Mesenchymal stem cell (in vitro differentiated cells and primary cell): ENCODE results near the gene SLC10A3.

Experiments used
- DNase-seq: peaks from one replicate; pipeline ENCODE4 v3.0.0-alpha.2; 2013
- H2AFZ ChIP-seq: one replicate; pipeline ENCODE4 v1.6.1; 2013; ENCODE audit warnings: low read depth, mild to moderate bottlenecking, control low read depth, inconsistent platforms, low read length, moderate library complexity
- H2AK5ac ChIP-seq: 2 replicates; pipeline ENCODE4 v1.6.1; 2013; ENCODE audit warnings: low read length, moderate library complexity, mild to moderate bottlenecking, inconsistent platforms; ENCODE audit not compliant: severe bottlenecking
- H2BK120ac ChIP-seq: one replicate; pipeline ENCODE4 v1.6.1; 2013; ENCODE audit warnings: low read depth, mild to moderate bottlenecking, inconsistent platforms, low read length, moderate library complexity
- H2BK12ac ChIP-seq, 2 experiments: one replicate each; pipeline ENCODE4 v1.6.1; 2013; ENCODE audit warnings: inconsistent platforms in 2 of 2, low read length in 2 of 2, mild to moderate bottlenecking in 2 of 2, moderate library complexity in 2 of 2, control low read depth in 1 of 2
- H2BK15ac ChIP-seq: one replicate; pipeline ENCODE4 v1.6.1; 2013; ENCODE audit warnings: mild to moderate bottlenecking, low read depth, inconsistent platforms; ENCODE audit not compliant: poor library complexity, severe bottlenecking
- H2BK5ac ChIP-seq: 2 replicates; pipeline ENCODE4 v1.6.1; 2013; ENCODE audit warnings: low read depth, mild to moderate bottlenecking, low read length, control low read depth, inconsistent platforms; ENCODE audit not compliant: poor library complexity, severe bottlenecking
- H3K14ac ChIP-seq, 2 experiments: one replicate each; pipeline ENCODE4 v1.6.1; 2013; ENCODE audit warnings: inconsistent platforms in 2 of 2, low read length in 2 of 2, control low read depth in 1 of 2, mild to moderate bottlenecking in 1 of 2, moderate library complexity in 1 of 2
- H3K18ac ChIP-seq, 2 experiments: one replicate each; pipeline ENCODE4 v1.6.1; 2013; ENCODE audit warnings: inconsistent platforms in 2 of 2, low read length in 2 of 2, control low read depth in 1 of 2, low read depth in 1 of 2, mild to moderate bottlenecking in 1 of 2
- H3K23ac ChIP-seq, 2 experiments: one replicate each; pipeline ENCODE4 v1.6.1; 2013; ENCODE audit warnings: inconsistent platforms in 2 of 2, low read length in 2 of 2, mild to moderate bottlenecking in 2 of 2, moderate library complexity in 2 of 2, control low read depth in 1 of 2
- H3K27ac ChIP-seq: 2 replicates; pipeline ENCODE4 v1.5.1; 2013; ENCODE audit warnings: mild to moderate bottlenecking, moderate library complexity, low read length, control low read depth, inconsistent platforms; ENCODE audit not compliant: poor library complexity, severe bottlenecking
- H3K27me3 ChIP-seq, 2 experiments: 2 replicates each; pipeline versions ENCODE4 v1.6.1 to v1.7.0; 2013; ENCODE audit warnings: low read length in 2 of 2, mild to moderate bottlenecking in 2 of 2, moderate library complexity in 2 of 2, control low read depth in 1 of 2, inconsistent platforms in 1 of 2; ENCODE audit not compliant: control insufficient read depth in 1 of 2, insufficient read depth in 1 of 2
- H3K36me3 ChIP-seq, 2 experiments: 2 replicates each; pipeline versions ENCODE4 v1.6.1 to v1.7.0; 2013; ENCODE audit warnings: low read length in 2 of 2, control low read depth in 1 of 2, inconsistent platforms in 1 of 2, low read depth in 1 of 2, mild to moderate bottlenecking in 1 of 2; ENCODE audit not compliant: insufficient read depth in 2 of 2, control insufficient read depth in 1 of 2
- H3K4ac ChIP-seq, 2 experiments: one replicate each; pipeline ENCODE4 v1.6.1; 2013; ENCODE audit warnings: inconsistent platforms in 2 of 2, low read length in 2 of 2, mild to moderate bottlenecking in 2 of 2, moderate library complexity in 2 of 2, control low read depth in 1 of 2, low read depth in 1 of 2
- H3K4me1 ChIP-seq: 2 replicates; pipeline ENCODE4 v1.6.1; 2013; ENCODE audit warnings: low read depth, low read length, control low read depth; ENCODE audit not compliant: control insufficient read depth, insufficient read depth
- H3K4me2 ChIP-seq: 2 replicates; pipeline ENCODE4 v1.6.1; 2013; ENCODE audit warnings: low read length, mild to moderate bottlenecking, inconsistent platforms; ENCODE audit not compliant: poor library complexity, severe bottlenecking
- H3K4me3 ChIP-seq, 2 experiments: 2 replicates each; pipeline versions ENCODE4 v1.5.1 to v1.7.0; 2013; ENCODE audit warnings: low read length in 2 of 2, mild to moderate bottlenecking in 2 of 2, control low read depth in 1 of 2, low read depth in 1 of 2; ENCODE audit not compliant: insufficient read depth in 1 of 2
- H3K79me1 ChIP-seq: replicated peaks from 2 replicates; pipeline ENCODE4 v1.6.1; 2013; ENCODE audit warnings: mild to moderate bottlenecking, control low read depth, low read length, inconsistent platforms; ENCODE audit not compliant: poor library complexity, severe bottlenecking
- H3K9ac ChIP-seq: 2 replicates; pipeline ENCODE4 v1.7.0; 2013; ENCODE audit warnings: mild to moderate bottlenecking, low read length, moderate library complexity
- H3K9me3 ChIP-seq: 2 replicates; pipeline ENCODE4 v1.7.0; 2013; ENCODE audit warnings: mild to moderate bottlenecking, low read length; ENCODE audit not compliant: control insufficient read depth
- H4K8ac ChIP-seq: one replicate; pipeline ENCODE4 v1.6.1; 2013; ENCODE audit warnings: inconsistent platforms, mild to moderate bottlenecking, low read length, moderate library complexity
- H4K91ac ChIP-seq: one replicate; pipeline ENCODE4 v1.6.1; 2013; ENCODE audit warnings: mild to moderate bottlenecking, low read length, inconsistent platforms
- WGBS: methylation state at CpG from one replicate; pipeline ENCODE4 v1.1.7; 2013; ENCODE audit warnings: mixed read lengths; 5-methylcytosine and 5-hydroxymethylcytosine counted together

SLC10A3 gene

GRCh38 chrX:154481195-154481594, 9.2 kb downstream of the SLC10A3 start:
- H3K14ac ChIP-seq: no peak overlapping the region
- no peak overlapping the region for H2BK15ac ChIP-seq
- H3K9ac ChIP-seq: no peak overlapping the region
- H2BK12ac ChIP-seq: no peak overlapping the region
- H3K4ac ChIP-seq: no peak overlapping the region
- H3K4me3 ChIP-seq: no peak overlapping the region
- DNase-seq: no peak
- no peak overlapping the region for H3K18ac ChIP-seq
- no peak overlapping the region for H2BK120ac ChIP-seq
- no peak overlapping the region for H2AFZ ChIP-seq
- peaks cover 18 to 22% of the 10 kb centered on the region in 2 experiments for H3K36me3 ChIP-seq
- no peak overlapping the region for H4K91ac ChIP-seq
- H2BK5ac ChIP-seq: no peak overlapping the region
- H3K9me3 ChIP-seq: no peaks in the 10 kb centered on the region
- no peak overlapping the region for H2AK5ac ChIP-seq
- H3K27me3 ChIP-seq: peaks cover 0 to 15% of the 10 kb centered on the region in 2 experiments
- peaks cover 33% of the 10 kb centered on the region for H3K4me1 ChIP-seq
- H3K23ac ChIP-seq: no peak overlapping the region
- H3K79me1 ChIP-seq: peaks cover 11% of the 10 kb centered on the region
- no peak overlapping the region for H3K27ac ChIP-seq
- H4K8ac ChIP-seq: no peak overlapping the region
- no CpG with 5 or more reads among the region's 5 CpGs for WGBS
- no peak overlapping the region for H3K4me2 ChIP-seq

DNA sequence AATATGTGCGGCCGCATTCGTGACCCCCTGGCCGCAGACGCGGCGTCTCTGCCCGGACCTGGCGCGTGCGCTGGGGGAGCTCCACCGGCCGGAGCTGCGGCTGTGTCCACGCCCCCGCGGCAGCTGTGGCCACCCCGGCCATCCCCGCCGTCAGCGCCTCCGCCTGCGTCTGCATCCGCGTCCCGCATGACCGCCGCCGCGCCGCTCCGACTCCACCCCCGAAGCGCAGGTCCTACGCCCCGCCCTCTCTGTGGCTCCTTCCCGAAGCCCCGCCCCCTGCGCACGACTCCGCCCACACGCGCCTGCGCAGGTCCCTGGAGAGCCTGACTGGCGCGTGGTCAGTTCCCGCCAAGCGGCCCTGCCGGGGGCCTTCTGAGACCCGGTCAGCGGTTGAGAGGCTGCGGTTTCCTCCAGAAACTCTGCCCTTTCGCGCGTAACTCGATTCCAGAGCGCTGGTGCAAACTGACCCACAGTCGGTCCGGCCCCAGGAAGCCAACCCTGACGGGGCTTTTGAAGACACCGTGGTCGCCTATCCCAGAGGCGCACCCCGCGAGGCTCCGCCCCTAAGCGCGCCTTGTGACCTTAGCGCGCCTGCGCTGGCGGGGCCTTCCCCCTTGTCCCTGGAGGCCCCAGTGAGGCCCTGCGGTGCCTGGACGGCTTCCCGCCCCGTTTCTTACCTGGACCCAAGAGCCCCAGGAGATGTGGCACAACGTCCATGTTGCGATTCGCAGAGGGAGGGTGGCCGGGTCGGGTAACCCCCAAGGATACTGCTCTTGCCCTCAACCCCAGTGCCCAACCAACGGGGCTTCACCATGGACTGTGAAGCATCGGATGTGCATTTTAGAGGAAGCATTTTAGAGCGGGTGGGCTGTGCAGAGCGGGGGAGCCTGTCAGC, 11.5 kb downstream of the SLC10A3 start, which contains the start of gene LAGE3:
TSS of gene LAGE3 (minus strand) at position 554 of the 895 bp plus-strand sequence. CDS start at position 188, 366 bp downstream.
- 8% methylated on average over 60 of the region's 85 CpGs for WGBS
- Histone ChIP-seq H3K36me3 (peaks cover 8 to 9% of the 10 kb centered on the region in 2 experiments), H3K9ac (peak within 1 kb of the TSS; percentile 88), H3K18ac (peak within 1 kb of the TSS; percentile 57 to 70), H4K91ac (peak within 1 kb of the TSS; percentile 75), H3K4me1 (peaks cover 17% of the 10 kb centered on the region), H2BK12ac (no peak within 1 kb of the TSS), H3K23ac (no peak within 1 kb of the TSS), H2AFZ (no peak within 1 kb of the TSS), H4K8ac (peak within 1 kb of the TSS; percentile 69), H3K9me3 (no peaks in the 10 kb centered on the region), H3K4me3 (peak within 1 kb of the TSS; percentile 52 to 80), H2BK15ac (no peak within 1 kb of the TSS), H3K27me3 (peaks cover 0 to 15% of the 10 kb centered on the region in 2 experiments), H2BK120ac (peak within 1 kb of the TSS; percentile 61), H3K14ac (peak within 1 kb of the TSS in 1 of 2 experiments; percentile 32), H3K4ac (peak within 1 kb of the TSS in 1 of 2 experiments; percentile 87), H2AK5ac (no peak within 1 kb of the TSS), H3K27ac (peak within 1 kb of the TSS; percentile 37), H3K79me1 (peaks cover under 1% of the 10 kb centered on the region), H3K4me2 (peak within 1 kb of the TSS; percentile 52), H2BK5ac (no peak within 1 kb of the TSS)
- peak; percentile 88 for DNase-seq

DNA sequence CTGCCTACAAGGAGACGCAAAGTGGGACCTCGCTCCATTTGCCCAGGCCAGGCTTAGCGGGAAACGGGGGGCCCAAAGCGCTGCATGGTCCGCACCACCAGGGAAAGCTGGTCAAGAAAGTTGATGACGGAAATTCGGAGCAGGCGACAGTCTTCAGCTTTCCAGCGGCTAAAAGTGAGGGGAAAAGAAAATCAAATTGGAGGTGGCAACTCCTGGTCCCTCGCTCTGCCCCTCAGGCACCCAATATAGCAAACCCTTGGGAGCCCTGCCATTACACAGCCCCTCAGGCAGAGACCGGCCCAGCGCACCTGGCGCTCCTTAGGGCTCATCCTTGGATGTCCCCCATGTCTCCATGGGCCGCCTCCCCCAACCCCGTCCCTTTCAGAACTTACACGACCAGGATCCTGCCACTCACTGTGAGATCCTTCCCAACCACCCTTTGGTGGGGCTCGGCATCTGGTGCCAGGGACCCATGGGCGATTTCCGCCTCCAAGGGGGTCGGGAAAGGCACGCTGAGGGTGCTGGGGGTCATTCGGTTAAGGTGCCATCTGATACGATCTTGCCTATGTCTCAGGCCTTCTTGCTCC, 12.4 kb downstream of the SLC10A3 start:
- Histone ChIP-seq H3K4me3 (peak overlapping the region; percentile 52 to 80), H4K91ac (peak overlapping the region; percentile 39), H2AK5ac (no peak overlapping the region), H3K14ac (peak overlapping the region in 1 of 2 experiments; percentile 32), H2BK12ac (no peak overlapping the region), H3K18ac (peak overlapping the region; percentile 28 to 33), H3K27me3 (peaks cover 0 to 12% of the 10 kb centered on the region in 2 experiments), H3K9me3 (no peaks in the 10 kb centered on the region), H3K79me1 (no peaks in the 10 kb centered on the region), H2BK120ac (no peak overlapping the region), H3K4me2 (peak overlapping the region; percentile 48), H3K4me1 (peaks cover 17% of the 10 kb centered on the region), H3K9ac (peak overlapping the region; percentile 88), H3K4ac (peak overlapping the region in 1 of 2 experiments; percentile 87), H3K36me3 (peaks cover 7 to 12% of the 10 kb centered on the region in 2 experiments), H2BK5ac (no peak overlapping the region), H3K27ac (no peak overlapping the region), H4K8ac (no peak overlapping the region), H2AFZ (no peak overlapping the region), H3K23ac (no peak overlapping the region), H2BK15ac (no peak overlapping the region)
- WGBS: 74% methylated on average over 18 of the region's 24 CpGs
- no peak for DNase-seq

DNA sequence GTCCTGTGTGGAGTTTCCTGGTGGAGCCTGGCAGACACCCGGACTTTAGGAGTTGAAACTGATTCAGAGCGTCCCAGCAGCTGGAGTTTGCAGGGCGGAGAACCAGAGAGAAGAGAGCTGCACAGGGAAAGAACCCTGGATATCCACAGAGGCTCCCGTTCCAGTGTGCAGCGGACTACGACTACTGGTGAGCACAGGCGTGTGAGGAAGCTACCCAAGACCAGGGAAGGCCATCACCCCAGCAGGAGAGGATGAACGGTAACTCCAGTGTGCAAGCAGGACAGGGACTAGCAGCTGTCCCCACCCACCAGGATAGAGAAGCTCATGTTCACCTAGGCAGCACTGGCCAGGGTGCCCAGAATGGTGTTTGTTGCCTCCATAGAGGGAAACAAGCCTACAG, 13.6 kb downstream of the SLC10A3 start:
- H3K4me3 ChIP-seq: no peak overlapping the region
- H3K4ac ChIP-seq: no peak overlapping the region
- peak overlapping the region in 1 of 2 experiments; percentile 11 for H3K18ac ChIP-seq
- H3K23ac ChIP-seq: no peak overlapping the region
- no peak overlapping the region for H2AK5ac ChIP-seq
- no peaks in the 10 kb centered on the region for H3K9me3 ChIP-seq
- WGBS: 98% methylated on average over 8 of the region's 8 CpGs
- no peak overlapping the region for H3K4me2 ChIP-seq
- peaks cover 0 to 6% of the 10 kb centered on the region in 2 experiments for H3K27me3 ChIP-seq
- no peak overlapping the region for H2BK120ac ChIP-seq
- H2BK15ac ChIP-seq: no peak overlapping the region
- H3K36me3 ChIP-seq: peaks cover 7 to 23% of the 10 kb centered on the region in 2 experiments
- H3K79me1 ChIP-seq: no peaks in the 10 kb centered on the region
- no peak overlapping the region for H3K9ac ChIP-seq
- H2BK12ac ChIP-seq: no peak overlapping the region
- H4K91ac ChIP-seq: no peak overlapping the region
- H3K14ac ChIP-seq: no peak overlapping the region
- no peak overlapping the region for H2BK5ac ChIP-seq
- H3K4me1 ChIP-seq: peaks cover 17% of the 10 kb centered on the region
- no peak overlapping the region for H2AFZ ChIP-seq
- no peak for DNase-seq
- H3K27ac ChIP-seq: no peak overlapping the region
- no peak overlapping the region for H4K8ac ChIP-seq
